C4-2B (cell line): Measurements from ENCODE around the gene TSPAN12.

ENCODE experiments used
- CTCF ChIP-seq: fragments of 450-650 bp; conservative IDR thresholded peaks from 2 replicates; pipeline ENCODE4 v1.5.1; 2017; ENCODE audit warnings: mild to moderate bottlenecking
- ZFX ChIP-seq: fragments of 450-650 bp; IDR thresholded peaks from 2 replicates; pipeline ENCODE4 v1.6.1; 2017

GRCh38 chr7:120829487-120829886 lies 28.5 kb downstream of the TSPAN12 start:
- TF ChIP-seq CTCF (no peak), ZFX (no peak)
